OCI-LY7 (cell line): ENCODE measurements around the gene TPO.

Experiments
- EZH2phosphoT487 ChIP-seq: fragments of 200-600 bp; sonication (generic); IDR thresholded peaks from 2 replicates; pipeline ENCODE4 v1.6.1; 2018; ENCODE audit warnings: low read depth, borderline replicate concordance, mild to moderate bottlenecking, mixed run types, antibody characterized with exemption, low read length, moderate library complexity, mixed read lengths
- TF ChIP-seq, protein P1 (sequence below): fragments of 200-600 bp; sonication (generic); conservative IDR thresholded peaks from 2 replicates; pipeline ENCODE4 v1.5.1; 2014; ENCODE audit warnings: mild to moderate bottlenecking, antibody characterized with exemption, low read length, moderate library complexity, mixed read lengths

DNA sequence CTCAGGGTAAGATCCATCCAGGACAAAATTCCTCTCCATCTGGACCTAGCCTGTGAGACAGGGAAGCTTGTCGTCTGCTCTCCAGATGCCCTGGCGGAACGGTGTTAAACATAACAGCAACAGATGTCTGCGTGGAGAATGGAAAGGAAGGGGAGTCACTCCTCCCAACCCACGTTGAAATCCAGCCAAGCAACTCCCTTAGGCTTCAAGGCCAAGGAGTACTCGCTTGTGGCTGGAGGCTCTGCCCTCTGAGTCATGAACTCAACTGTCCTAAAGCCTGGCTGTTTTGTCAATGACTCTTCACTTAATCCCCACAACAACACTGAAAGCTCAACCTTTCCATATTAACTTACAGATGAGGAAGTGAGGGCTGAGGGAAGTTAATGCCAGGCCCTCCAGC lies 42.2 kb downstream of the TPO start:
- TF ChIP-seq, protein P1, sequence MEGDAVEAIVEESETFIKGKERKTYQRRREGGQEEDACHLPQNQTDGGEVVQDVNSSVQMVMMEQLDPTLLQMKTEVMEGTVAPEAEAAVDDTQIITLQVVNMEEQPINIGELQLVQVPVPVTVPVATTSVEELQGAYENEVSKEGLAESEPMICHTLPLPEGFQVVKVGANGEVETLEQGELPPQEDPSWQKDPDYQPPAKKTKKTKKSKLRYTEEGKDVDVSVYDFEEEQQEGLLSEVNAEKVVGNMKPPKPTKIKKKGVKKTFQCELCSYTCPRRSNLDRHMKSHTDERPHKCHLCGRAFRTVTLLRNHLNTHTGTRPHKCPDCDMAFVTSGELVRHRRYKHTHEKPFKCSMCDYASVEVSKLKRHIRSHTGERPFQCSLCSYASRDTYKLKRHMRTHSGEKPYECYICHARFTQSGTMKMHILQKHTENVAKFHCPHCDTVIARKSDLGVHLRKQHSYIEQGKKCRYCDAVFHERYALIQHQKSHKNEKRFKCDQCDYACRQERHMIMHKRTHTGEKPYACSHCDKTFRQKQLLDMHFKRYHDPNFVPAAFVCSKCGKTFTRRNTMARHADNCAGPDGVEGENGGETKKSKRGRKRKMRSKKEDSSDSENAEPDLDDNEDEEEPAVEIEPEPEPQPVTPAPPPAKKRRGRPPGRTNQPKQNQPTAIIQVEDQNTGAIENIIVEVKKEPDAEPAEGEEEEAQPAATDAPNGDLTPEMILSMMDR = no peak
- no peak for TF ChIP-seq EZH2phosphoT487
